ENCODE measurements around the gene ARSA.

Gene ARSA

DNA sequence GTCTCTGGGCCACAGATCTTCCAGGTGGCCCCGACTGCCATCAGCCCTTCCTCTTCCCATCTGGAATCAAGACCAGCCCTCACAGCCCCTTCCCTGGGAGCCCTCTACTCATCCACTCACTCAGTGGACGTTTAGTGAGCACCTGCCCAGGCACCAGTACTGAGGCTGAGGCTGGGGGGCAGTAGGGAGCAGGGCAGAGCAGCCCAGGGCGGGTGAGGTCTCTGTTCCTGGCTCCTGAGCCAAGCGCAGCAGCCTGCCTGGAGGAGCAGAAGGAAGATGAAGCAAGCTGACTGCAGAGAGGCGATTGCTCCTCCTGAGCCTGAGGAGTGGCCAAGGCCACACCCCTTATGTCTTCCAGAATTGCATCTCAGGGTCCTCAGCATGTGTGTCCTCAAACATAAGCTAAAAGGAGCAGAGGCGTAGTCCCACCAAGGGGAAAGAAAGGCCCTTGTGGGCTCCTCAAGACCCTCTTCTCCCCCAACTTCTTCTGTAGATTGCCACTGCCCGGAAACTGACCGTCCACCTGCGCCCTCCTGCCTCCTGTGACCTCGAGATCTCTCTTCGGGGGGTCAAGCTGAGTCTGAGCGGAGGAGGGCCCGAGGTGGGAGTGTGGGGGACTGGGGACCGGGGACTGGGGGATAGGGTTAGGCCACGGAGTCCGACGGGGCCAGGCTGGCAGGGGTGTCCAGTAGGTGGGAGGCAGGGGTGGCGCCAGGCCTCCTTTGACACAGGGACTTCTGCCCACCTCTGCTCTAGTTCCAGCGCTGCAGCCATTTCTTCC lies 21.6 kb downstream of the ARSA start:
- DNase-seq (ENCODE audit: low spot score) = no peak
- FAIRE-seq = no peak

GRCh38 chr22:50605613-50606074 lies 22.3 kb downstream of the ARSA start:
- DNase-seq (ENCODE audit: low spot score) = no peak
- no peak for FAIRE-seq

- DNase-seq (ENCODE audit: low spot score) (no peak), FAIRE-seq (no peak)
Measured at GRCh38 chr22:50605002-50605612, 22.8 kb downstream of the ARSA start.

GRCh38 chr22:50604256-50605001 lies 23.5 kb downstream of the ARSA start:
- DNase-seq (ENCODE audit: low spot score) (no peak), FAIRE-seq (no peak)

GRCh38 chr22:50603511-50604255 lies 24.3 kb downstream of the ARSA start:
- no peak for DNase-seq (ENCODE audit: low spot score)
- no peak for FAIRE-seq

DNA sequence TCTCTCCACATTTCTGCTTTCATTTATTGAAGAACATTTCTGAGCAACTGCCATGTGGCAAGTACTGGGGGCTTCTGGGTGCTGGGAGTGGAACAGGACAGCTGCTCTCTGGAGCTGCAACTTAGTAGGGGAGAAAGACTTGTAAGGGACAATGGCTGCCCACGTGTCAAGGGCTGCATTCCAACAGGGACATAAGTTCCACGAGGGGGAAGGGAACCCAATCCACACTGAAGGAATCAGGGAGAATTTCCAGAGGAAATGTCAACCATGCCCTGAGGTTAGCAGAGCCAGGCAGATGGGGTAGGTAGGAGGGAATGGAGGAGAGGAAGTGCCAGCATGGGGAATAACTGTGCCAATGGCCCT lies 25.6 kb downstream of the ARSA start:
- FAIRE-seq (no peak), DNase-seq (ENCODE audit: low spot score) (no peak)

GRCh38 chr22:50601669-50602337 lies 26.1 kb downstream of the ARSA start:
- no peak for FAIRE-seq
- no peak for DNase-seq (ENCODE audit: low spot score)

- FAIRE-seq (no peak), DNase-seq (ENCODE audit: low spot score) (no peak)
Measured at GRCh38 chr22:50600967-50601668, 26.8 kb downstream of the ARSA start.

GRCh38 chr22:50600538-50600937 lies 27.4 kb downstream of the ARSA start, which contains the start of gene MAPK8IP2:
Gene MAPK8IP2 (plus strand): TSS chr22:50600793. CDS start chr22:50600819, 26 bp downstream.
- FAIRE-seq (no peak), DNase-seq (ENCODE audit: low spot score) (no peak)

GRCh38 chr22:50599816-50600455 lies 28.0 kb downstream of the ARSA start:
- no peak for FAIRE-seq
- DNase-seq (ENCODE audit: low spot score) = peak; percentile 88

DNA sequence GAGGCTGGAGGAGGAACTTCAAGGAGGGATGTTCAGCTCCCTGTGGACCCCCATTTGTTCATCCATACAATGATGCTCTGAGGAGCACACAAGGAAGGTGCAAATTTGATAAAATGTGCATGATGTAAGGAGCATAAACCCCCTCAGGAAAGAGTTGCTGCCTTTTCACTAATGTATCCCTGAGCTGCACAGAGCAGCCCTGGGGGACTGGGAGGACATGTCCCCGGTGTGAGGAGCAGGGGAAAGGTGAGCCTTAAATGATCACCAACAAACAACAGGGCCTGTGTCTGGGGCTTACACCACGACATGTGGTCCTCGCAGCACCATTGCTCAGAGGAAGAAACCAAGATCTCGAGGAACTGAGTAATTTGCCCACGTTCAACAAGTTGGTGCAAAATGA lies 30.9 kb downstream of the ARSA start:
- DNase-seq (ENCODE audit: low spot score) (no peak), FAIRE-seq (no peak)

GRCh38 chr22:50595189-50595588 lies 32.8 kb downstream of the ARSA start:
- DNase-seq (ENCODE audit: low spot score) (no peak), FAIRE-seq (no peak)

DNA sequence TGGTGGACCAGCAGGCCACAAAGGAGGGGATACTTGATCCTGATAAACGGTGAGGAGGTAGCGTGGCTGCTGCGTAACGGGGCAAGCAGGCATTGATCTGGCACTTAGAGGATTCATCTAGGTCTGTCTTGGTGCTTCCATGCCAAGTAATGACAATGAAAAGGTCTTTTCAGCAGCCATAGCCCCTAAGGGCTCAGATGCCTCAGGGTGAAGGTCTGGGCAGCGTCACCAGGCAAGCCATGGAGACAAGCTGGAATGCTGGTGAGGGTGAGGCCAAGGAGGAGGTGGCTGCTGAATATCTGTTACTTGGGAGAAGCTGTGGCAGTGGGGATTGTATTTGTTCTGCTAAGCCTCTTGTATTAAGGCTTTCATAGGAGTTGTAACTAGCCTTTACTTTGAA lies 40.5 kb downstream of the ARSA start:
- FAIRE-seq (no peak), DNase-seq (ENCODE audit: low spot score) (no peak)

DNA sequence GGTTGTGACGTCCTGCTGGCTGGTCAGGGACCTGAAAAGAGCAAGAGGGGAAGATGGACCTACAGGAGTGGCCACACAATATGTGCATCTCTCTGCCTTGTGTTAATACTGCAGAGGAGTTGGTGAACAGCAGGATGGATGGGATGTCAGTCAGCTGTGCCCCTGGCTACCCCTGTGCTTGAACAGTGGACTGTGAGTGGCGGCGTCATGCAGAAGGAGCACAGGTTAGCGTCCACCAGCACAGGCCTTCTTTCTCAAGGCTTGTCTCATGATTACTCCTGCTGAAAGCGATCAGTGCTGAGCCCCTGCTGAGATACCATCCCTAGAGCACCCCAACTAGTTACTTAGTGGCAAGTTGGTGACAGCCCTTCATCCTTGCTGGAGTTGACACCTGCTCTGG lies 41.5 kb downstream of the ARSA start:
- DNase-seq (ENCODE audit: low spot score) = no peak
- FAIRE-seq = no peak

DNA sequence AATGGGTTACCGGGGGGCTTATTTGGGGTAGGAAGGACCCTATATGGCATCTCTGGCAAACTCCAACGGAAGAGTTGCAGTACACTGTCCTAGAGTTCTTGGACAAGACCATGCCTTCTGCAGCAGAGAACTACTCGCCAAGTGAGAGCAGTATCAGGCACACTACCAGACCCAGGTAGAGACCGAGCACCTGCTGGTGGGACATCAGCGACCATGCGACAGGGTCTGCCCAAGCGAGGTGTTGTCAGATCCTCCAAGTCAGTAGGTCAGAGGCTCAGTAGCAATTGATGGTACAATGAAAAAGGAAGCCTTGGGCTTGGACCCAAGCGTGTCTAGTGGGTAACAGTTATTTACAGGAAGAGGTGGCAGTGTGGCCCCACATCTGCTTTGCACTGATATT lies 42.2 kb downstream of the ARSA start:
- FAIRE-seq (no peak), DNase-seq (ENCODE audit: low spot score) (no peak)

- no peak for DNase-seq (ENCODE audit: low spot score)
- FAIRE-seq = peak; percentile 5
Measured at GRCh38 chr22:50585238-50585637, 42.7 kb downstream of the ARSA start.

DNA sequence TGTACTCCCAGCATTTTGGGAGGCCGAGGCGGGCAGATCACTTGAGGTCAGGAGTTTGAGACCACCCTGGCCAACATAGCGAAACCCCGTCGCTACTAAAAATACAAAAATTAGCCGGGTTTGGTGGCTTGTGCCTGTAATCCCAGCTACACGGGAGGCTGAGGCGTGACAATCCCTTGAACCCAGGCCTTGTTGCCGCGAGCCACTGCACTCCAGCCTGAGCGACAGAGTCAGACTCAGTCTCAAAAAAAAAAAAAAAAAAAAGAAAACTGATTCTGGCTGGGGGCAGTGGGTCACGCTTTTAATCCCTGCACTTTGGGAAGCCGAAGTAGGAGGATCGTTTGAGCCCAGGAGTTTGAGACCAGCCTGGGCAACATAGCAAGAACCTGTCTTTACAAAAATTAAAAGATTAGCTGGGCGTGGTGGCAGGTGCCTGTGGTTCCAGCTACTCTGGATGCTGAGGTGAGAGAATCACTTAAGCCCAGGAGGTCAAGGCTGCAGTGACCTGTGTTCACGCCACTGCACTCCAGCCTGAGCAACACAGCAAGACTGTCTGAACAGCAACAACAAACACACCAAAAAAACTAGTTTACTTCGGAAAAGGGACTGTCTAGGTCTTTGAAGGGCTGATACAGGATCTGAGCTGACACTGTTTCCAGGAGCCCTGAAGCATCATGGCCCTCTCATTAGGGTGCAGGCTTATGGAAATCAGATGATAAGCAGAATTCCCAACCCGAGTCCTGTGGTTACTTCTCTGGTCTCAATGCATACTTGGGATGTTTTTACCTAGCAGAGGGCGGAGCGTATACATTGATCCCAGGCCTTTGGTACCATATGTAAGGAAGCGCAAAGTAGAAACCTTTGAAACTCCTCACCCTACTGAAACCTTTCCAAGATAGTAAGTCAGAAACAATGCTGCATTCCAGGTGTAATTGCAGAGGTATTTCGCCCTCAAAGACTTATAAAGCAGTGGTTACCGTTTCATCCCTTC lies 43.6 kb downstream of the ARSA start:
- DNase-seq (ENCODE audit: low spot score) (no peak), FAIRE-seq (no peak)

DNA sequence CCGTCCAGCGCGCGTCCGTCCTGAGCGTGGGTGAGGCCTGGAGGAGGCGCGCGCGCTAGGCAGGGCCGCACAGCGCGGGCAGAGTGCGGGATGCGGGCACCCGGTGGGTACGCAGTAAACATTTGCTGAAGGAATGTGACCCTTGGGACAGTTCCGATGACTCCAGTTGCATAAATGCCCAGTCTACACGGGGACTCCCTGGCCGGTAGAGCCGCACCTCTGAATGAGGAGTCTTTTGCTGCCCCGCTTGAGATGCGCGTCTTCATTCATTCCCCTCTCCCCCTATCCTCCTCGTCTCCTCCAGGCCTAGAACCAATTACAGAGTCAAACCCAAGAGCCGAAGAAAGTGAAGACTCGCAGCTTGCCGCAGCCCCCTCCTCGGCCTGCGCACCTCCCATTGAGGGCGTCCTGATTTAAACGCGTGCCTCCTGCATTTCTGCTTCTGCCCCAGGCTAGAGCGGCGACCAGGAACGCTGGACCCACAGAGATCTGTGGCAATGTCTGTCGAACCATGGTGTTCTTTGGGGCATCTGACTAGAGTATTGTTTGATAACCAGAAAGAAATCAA lies 44.6 kb downstream of the ARSA start:
- FAIRE-seq = no peak
- no peak for DNase-seq (ENCODE audit: low spot score)
